H1 (cell line): ENCODE results near the gene STARD13. TPM values are rescaled to one million over a fixed set of nuclear protein-coding genes. Genes with fewer than 3 reads are reported as not detected.

Experiments used
- CTCF ChIA-PET: fragments of 300-600 bp; sonication (Branson Sonifier 250); formaldehyde crosslinking; loops from one replicate; lab custom pipeline; 2021; ENCODE audit not compliant: partially characterized antibody; lab: Charles Lee
- POLR2A ChIA-PET: fragments of 300-600 bp; sonication (Branson Sonifier 250); formaldehyde crosslinking; loops from one replicate; lab custom pipeline; 2021; ENCODE audit warnings: inconsistent platforms; ENCODE audit not compliant: partially characterized antibody; lab: Charles Lee
- DNase-seq, 2 experiments: peaks; one replicate each; pipeline versions ENCODE4 v3.0.0 to v3.0.0-alpha.2; 2010 to 2022; ENCODE audit warnings: low spot score in 2 of 2, low read depth in 1 of 2, mixed read lengths in 1 of 2
- FAIRE-seq: peaks from 2 replicates; lab custom pipeline; 2011; peaks lifted over from hg19 to GRCh38; lab: Jason Lieb, UNC
- H2AFZ ChIP-seq: 2 replicates; pipeline ENCODE4 v1.8.1; 2012; ENCODE audit warnings: low read length, inconsistent platforms
- H2AK5ac ChIP-seq: 2 replicates; pipeline ENCODE4 v1.6.1; 2013; ENCODE audit warnings: low read depth, low read length
- H2BK120ac ChIP-seq: replicated peaks from 2 replicates; pipeline ENCODE3; 2013; ENCODE audit warnings: low read depth, low read length, inconsistent platforms
- H2BK12ac ChIP-seq: 2 replicates; pipeline ENCODE4 v1.6.1; 2013; ENCODE audit warnings: low read depth, low read length
- H2BK15ac ChIP-seq: 2 replicates; pipeline ENCODE4 v1.6.1; 2013; ENCODE audit warnings: low read length
- H2BK20ac ChIP-seq: 2 replicates; pipeline ENCODE4 v1.6.1; 2013; ENCODE audit warnings: low read length
- H2BK5ac ChIP-seq: 2 replicates; pipeline ENCODE4 v1.6.1; 2013; ENCODE audit warnings: low read depth, low read length
- H3K14ac ChIP-seq: 2 replicates; pipeline ENCODE4 v1.6.1; 2013; ENCODE audit warnings: inconsistent platforms; ENCODE audit not compliant: insufficient read length
- H3K18ac ChIP-seq: 2 replicates; pipeline ENCODE4 v1.6.1; 2013; ENCODE audit warnings: low read length; ENCODE audit errors: extremely low read depth
- H3K23ac ChIP-seq: 2 replicates; pipeline ENCODE4 v1.6.1; 2013; ENCODE audit warnings: inconsistent platforms; ENCODE audit not compliant: insufficient read length
- H3K23me2 ChIP-seq: 2 replicates; pipeline ENCODE4 v1.6.1; 2013; ENCODE audit warnings: low read depth, low read length
- H3K27ac ChIP-seq: 2 replicates; pipeline ENCODE4 v1.6.1; 2011; ENCODE audit warnings: low read depth, low read length, inconsistent platforms
- H3K27me3 ChIP-seq, 4 experiments: replicated peaks in 1 of 4; 1 replicate in 1 of 4; 2 replicates in 3 of 4; pipeline versions ENCODE4 v1.6.1 to v1.8.1; 2011 to 2013; ENCODE audit warnings: low read length in 3 of 4, mild to moderate bottlenecking in 3 of 4, inconsistent platforms in 2 of 4, mixed read lengths in 2 of 4, moderate library complexity in 1 of 4; ENCODE audit not compliant: control insufficient read depth in 3 of 4, insufficient read depth in 3 of 4; ENCODE audit errors: extremely low read depth in 1 of 4
- H3K36me3 ChIP-seq, 4 experiments: 2 replicates each; pipeline versions ENCODE4 v1.6.1 to v1.8.1; 2011 to 2013; ENCODE audit warnings: mild to moderate bottlenecking in 4 of 4, low read length in 3 of 4, moderate library complexity in 2 of 4, control low read depth in 1 of 4, inconsistent platforms in 1 of 4; ENCODE audit not compliant: insufficient read depth in 4 of 4, control insufficient read depth in 2 of 4
- H3K4ac ChIP-seq: replicated peaks from 2 replicates; pipeline ENCODE3; 2013; ENCODE audit warnings: low read length, low read depth, mixed read lengths, inconsistent platforms; ENCODE audit not compliant: insufficient read length
- H3K4me1 ChIP-seq, 4 experiments: replicated peaks in 1 of 4; 1 replicate in 1 of 4; 2 replicates in 3 of 4; pipeline versions ENCODE4 v1.6.1 to v1.8.1; 2011 to 2013; ENCODE audit warnings: low read length in 3 of 4, inconsistent platforms in 2 of 4, mixed read lengths in 1 of 4; ENCODE audit not compliant: insufficient read depth in 4 of 4, control insufficient read depth in 3 of 4
- H3K4me2 ChIP-seq, 2 experiments: 2 replicates each; pipeline versions ENCODE4 v1.6.1 to v1.8.1; 2011 to 2013; ENCODE audit warnings: low read depth in 2 of 2, low read length in 2 of 2, control low read depth in 1 of 2, inconsistent platforms in 1 of 2, mild to moderate bottlenecking in 1 of 2; ENCODE audit not compliant: insufficient read depth in 1 of 2
- H3K4me3 ChIP-seq, 4 experiments: fragments of 200-600, 300-600 bp in 1 of 4; sonication (generic), shearing (Covaris generic), sonication (Bioruptor Twin) in 1 of 4; 2 replicates each; pipeline versions ENCODE4 v1.5.1 to v1.8.1; 2011 to 2016; ENCODE audit warnings: low read length in 4 of 4, low read depth in 3 of 4, control low read depth in 2 of 4, inconsistent platforms in 2 of 4, mild to moderate bottlenecking in 2 of 4, mixed read lengths in 1 of 4, moderate library complexity in 1 of 4; ENCODE audit not compliant: insufficient read depth in 2 of 4; ENCODE audit errors: extremely low read depth in 1 of 4
- H3K56ac ChIP-seq: replicated peaks from 2 replicates; pipeline ENCODE3; 2013; ENCODE audit warnings: low read depth, mild to moderate bottlenecking, mixed read lengths, low read length, inconsistent platforms; ENCODE audit not compliant: insufficient read length
- H3K79me1 ChIP-seq: 2 replicates; pipeline ENCODE4 v1.6.1; 2013; ENCODE audit warnings: low read depth, low read length, control low read depth
- H3K79me2 ChIP-seq, 2 experiments: 2 replicates each; pipeline versions ENCODE4 v1.6.1 to v1.8.1; 2012 to 2013; ENCODE audit warnings: low read length in 2 of 2, mild to moderate bottlenecking in 2 of 2, inconsistent platforms in 1 of 2; ENCODE audit not compliant: insufficient read depth in 2 of 2, control insufficient read depth in 1 of 2
- H3K9ac ChIP-seq, 4 experiments: replicated peaks in 1 of 4; 1 replicate in 1 of 4; 2 replicates in 3 of 4; pipeline versions ENCODE4 v1.6.1 to v1.8.1; 2011 to 2013; ENCODE audit warnings: low read depth in 3 of 4, low read length in 3 of 4, control low read depth in 2 of 4, mild to moderate bottlenecking in 2 of 4, moderate library complexity in 2 of 4, inconsistent platforms in 1 of 4; ENCODE audit errors: extremely low read depth in 1 of 4
- H3K9me3 ChIP-seq, 2 experiments: 2 replicates each; pipeline versions ENCODE4 v1.6.1 to v1.8.1; 2012 to 2013; ENCODE audit warnings: mild to moderate bottlenecking in 2 of 2, moderate library complexity in 2 of 2, control low read depth in 1 of 2, inconsistent platforms in 1 of 2, low read depth in 1 of 2, low read length in 1 of 2, mixed read lengths in 1 of 2; ENCODE audit not compliant: insufficient read depth in 2 of 2
- H4K20me1 ChIP-seq, 2 experiments: replicated peaks in 1 of 2; 2 replicates each; pipeline versions ENCODE3 to v1.8.1; 2011 to 2013; ENCODE audit warnings: inconsistent platforms in 2 of 2, low read length in 2 of 2, mild to moderate bottlenecking in 1 of 2; ENCODE audit not compliant: insufficient read depth in 2 of 2, control insufficient read depth in 1 of 2
- H4K5ac ChIP-seq: 2 replicates; pipeline ENCODE4 v1.6.1; 2013; ENCODE audit warnings: low read length, low read depth, mixed read lengths, inconsistent platforms; ENCODE audit not compliant: insufficient read length
- H4K8ac ChIP-seq: 2 replicates; pipeline ENCODE4 v1.8.0; 2013; ENCODE audit warnings: mild to moderate bottlenecking, moderate library complexity, low read length, inconsistent platforms; ENCODE audit not compliant: insufficient read depth; ENCODE audit errors: extremely low read depth
- H4K91ac ChIP-seq: replicated peaks from 2 replicates; pipeline ENCODE3; 2013; ENCODE audit warnings: low read length, mixed read lengths, inconsistent platforms; ENCODE audit not compliant: insufficient read length
- CBX5 ChIP-seq: fragments of 300-800, 300-1000 bp; sonication (generic); IDR thresholded peaks from 2 replicates; pipeline ENCODE4 v1.7.1; 2016; ENCODE audit warnings: antibody characterized with exemption, low read length, low read depth
- CEBPB ChIP-seq: IDR thresholded peaks from 2 replicates; pipeline ENCODE4 v1.6.1; 2012; ENCODE audit warnings: low read depth, low read length
- CTBP2 ChIP-seq: IDR thresholded peaks from 2 replicates; pipeline ENCODE4 v1.7.0; 2011; ENCODE audit warnings: borderline replicate concordance, mild to moderate bottlenecking, moderate library complexity, mixed read lengths, low read length; ENCODE audit not compliant: insufficient read depth, insufficient read length
- JUN ChIP-seq: IDR thresholded peaks from 2 replicates; pipeline ENCODE4 v1.6.1; 2011; ENCODE audit warnings: low read depth, mild to moderate bottlenecking, improper control_type of control experiment, low read length
- MAX ChIP-seq: IDR thresholded peaks from 2 replicates; pipeline ENCODE4 v1.6.1; 2012; ENCODE audit warnings: inconsistent platforms
- PHF8 ChIP-seq: fragments of 200-600 bp; sonication (generic); conservative IDR thresholded peaks from 2 replicates; pipeline ENCODE4 v1.7.1; 2012; ENCODE audit warnings: low read depth, mild to moderate bottlenecking, inconsistent platforms, low read length, moderate library complexity
- POLR2A ChIP-seq, 2 experiments: IDR thresholded peaks; 1 replicate in 1 of 2; 2 replicates in 1 of 2; pipeline ENCODE4 v1.6.1; 2011; ENCODE audit warnings: low read depth in 2 of 2, low read length in 2 of 2, mild to moderate bottlenecking in 2 of 2; ENCODE audit errors: control extremely low read depth in 1 of 2
- POU5F1 ChIP-seq: IDR thresholded peaks from 2 replicates; pipeline ENCODE4 v1.6.1; 2011; ENCODE audit warnings: low read depth, mild to moderate bottlenecking, low read length, moderate library complexity
- RFX5 ChIP-seq: IDR thresholded peaks from 2 replicates; pipeline ENCODE4 v1.6.1; 2011; ENCODE audit warnings: low read depth, low read length, improper control_type of control experiment, borderline replicate concordance
- SAP30 ChIP-seq: fragments of 300-600 bp; sonication (generic); IDR thresholded peaks from 2 replicates; pipeline ENCODE4 v1.7.1; 2012; ENCODE audit warnings: low read length, moderate library complexity, mild to moderate bottlenecking, inconsistent platforms; ENCODE audit not compliant: insufficient read depth, insufficient replicate concordance
- TBP ChIP-seq: IDR thresholded peaks from 2 replicates; pipeline ENCODE4 v1.6.1; 2011; ENCODE audit warnings: low read depth, low read length, improper control_type of control experiment
- polyA plus RNA-seq, 7 experiments: library from polyadenylated mRNA; depleted of rRNA in 3 of 7; stranded (reverse) in 5 of 7; unstranded in 2 of 7; fragments of >200 nt in 5 of 7; fragments of 200-250 nt in 2 of 7; gene quantifications; 1 replicate in 5 of 7; 2 replicates in 1 of 7; 4 replicates in 1 of 7; pipeline versions ENCODE4 v1.2.1 to v1.2.3, GENCODE V29; 2011 to 2013; ENCODE audit warnings: missing spikeins in 2 of 7, mixed read lengths in 2 of 7
- total RNA-seq: library from RNA; stranded (reverse); fragmentation: NEBNext Ultra II Directional; extraction: Animal tissue kit (Norgen Biotek cat#: 25700); gene quantifications from 2 replicates; pipeline ENCODE4 v1.2.1, GENCODE V29; 2021

The STARD13 gene
- total and polyA plus RNA-seq, 2 of the 8 experiments (the other 6 are each of a cell fraction or from before 2014, with no cell fraction given): 0.82 to 2.9 TPM

DNA sequence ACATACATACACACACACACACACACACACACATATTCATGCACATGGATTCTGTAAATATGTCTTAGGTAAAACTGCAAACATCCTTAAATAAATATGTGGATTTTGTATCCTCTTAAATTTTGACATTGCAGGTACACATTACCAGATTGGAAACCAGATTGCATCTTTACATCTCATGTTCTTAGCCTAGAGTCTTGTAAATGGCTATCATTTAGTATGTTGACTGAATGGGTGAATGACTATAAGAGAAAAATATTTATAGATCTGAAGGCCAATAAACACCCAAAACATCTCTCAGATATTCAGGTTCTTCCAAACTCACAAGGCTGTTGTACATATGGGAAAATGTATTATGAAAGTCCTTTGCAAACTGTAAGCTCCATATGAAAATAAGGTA lies 104.3 kb downstream of the STARD13 start:
- no peak overlapping the region for H3K56ac ChIP-seq
- H3K4ac ChIP-seq: no peak overlapping the region
- H2AFZ ChIP-seq: no peak overlapping the region
- no peaks in the 10 kb centered on the region for H3K79me1 ChIP-seq
- H3K27ac ChIP-seq: no peak overlapping the region
- no peak overlapping the region for H3K9ac ChIP-seq
- no peak overlapping the region for H3K23ac ChIP-seq
- peaks cover 0 to 4% (median 2%) of the 10 kb centered on the region in 4 experiments; a peak in 4 of 7 replicates for H3K4me1 ChIP-seq
- H3K79me2 ChIP-seq: no peaks in the 10 kb centered on the region
- no peak overlapping the region for H2BK20ac ChIP-seq
- H3K18ac ChIP-seq: no peak overlapping the region
- no peak overlapping the region for H4K8ac ChIP-seq
- H4K20me1 ChIP-seq: peaks cover 0 to 2% of the 10 kb centered on the region in 2 experiments
- no peak overlapping the region for H2BK12ac ChIP-seq
- no peak overlapping the region for H3K4me2 ChIP-seq
- peaks cover 9 to 53% (median 17%) of the 10 kb centered on the region in 4 experiments; a peak in 6 of 7 replicates for H3K27me3 ChIP-seq
- ChIA-PET POLR2A (no interaction called here), CTCF (interaction anchor here (1.4 kb wide), 1 partner anchor 11 kb away, joined by 4 read pairs; no protein-coding TSS in a partner anchor)
- H4K5ac ChIP-seq: no peak overlapping the region
- no peaks in the 10 kb centered on the region for H3K9me3 ChIP-seq
- H2BK5ac ChIP-seq: no peak overlapping the region
- no peaks in the 10 kb centered on the region for H3K36me3 ChIP-seq
- no peak overlapping the region for H2BK120ac ChIP-seq
- DNase-seq (no peak), FAIRE-seq (no peak)
- no peak overlapping the region for H4K91ac ChIP-seq
- no peak overlapping the region for H3K14ac ChIP-seq
- no peak overlapping the region for H3K4me3 ChIP-seq
- H2AK5ac ChIP-seq: no peak overlapping the region
- no peaks in the 10 kb centered on the region; the same call in 1 of the 2 replicates for H3K23me2 ChIP-seq
- no peak overlapping the region for H2BK15ac ChIP-seq
- no peak for TF ChIP-seq JUN
- TF ChIP-seq SAP30: no peak
- TF ChIP-seq TBP: no peak
- no peak for TF ChIP-seq CEBPB
- no peak for TF ChIP-seq CBX5
- no peak for TF ChIP-seq MAX
- TF ChIP-seq PHF8: no peak
- TF ChIP-seq RFX5: no peak
- TF ChIP-seq POU5F1: no peak
- TF ChIP-seq POLR2A (IDR thresholded peaks at IDR 0.05; ENCODE audit: control extremely low read depth in 1 of 2, low read depth in 2 of 2, low read length in 2 of 2): no peak
- TF ChIP-seq CTBP2: no peak
